HG03520 (cell line): ENCODE results near the gene UGT2B17.

Experiments
- ATAC-seq: cut with Tn5 transposase; IDR thresholded peaks from one replicate; pipeline ENCODE4 v1.9.1; 2021; ENCODE audit warnings: mild to moderate bottlenecking, moderate library complexity; ENCODE audit not compliant: unreplicated experiment

The UGT2B17 gene

DNA sequence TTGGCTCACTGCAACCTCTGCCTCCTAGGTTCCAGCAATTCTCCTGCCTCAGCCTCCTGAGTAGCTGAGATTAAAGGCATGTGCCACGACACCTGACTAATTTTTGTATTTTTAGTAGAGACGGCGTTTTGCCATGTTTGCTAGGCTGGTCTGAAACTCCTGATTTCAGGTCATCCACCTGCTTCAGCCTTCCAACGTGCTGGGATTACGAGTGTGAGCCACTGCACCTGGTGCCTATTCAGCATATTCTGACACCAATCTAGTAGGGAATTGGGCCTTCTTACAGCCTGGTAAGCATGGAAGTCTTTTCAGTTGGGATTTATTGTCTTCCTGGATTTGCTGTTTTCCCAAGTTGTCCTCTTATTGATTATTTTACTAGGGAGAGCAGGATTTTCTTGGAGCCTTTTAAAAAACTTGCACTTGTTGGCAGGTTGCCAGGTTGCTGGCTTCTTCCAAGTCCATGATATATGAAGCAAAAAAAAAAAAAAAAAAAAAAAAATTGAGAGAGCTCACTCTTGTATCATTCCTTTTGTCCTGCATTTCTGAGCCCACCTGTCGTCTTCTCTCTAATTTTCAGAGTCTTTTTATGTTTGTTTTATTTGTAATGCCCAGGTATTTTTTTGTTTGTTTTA, 85.2 kb downstream of the UGT2B17 start:
- no peak for ATAC-seq

- no peak for ATAC-seq
These were observed 86.8 kb downstream of the UGT2B17 start for GRCh38 chr4:68489338-68489737.
